ENCODE results near the gene FASLG.

GRCh38 chr1:172628401-172628800 is 30.5 kb upstream of the FASLG start:
- no peak for TF ChIP-seq FOXP2 (optimal IDR thresholded peaks at IDR 0.05; ENCODE audit: borderline replicate concordance, extremely low read depth, extremely low read length, insufficient read depth)
- TF ChIP-seq REST (IDR thresholded peaks at IDR 0.05; ENCODE audit: insufficient read depth in 1 of 2, low read depth in 2 of 2, low read length in 2 of 2): no peak
- no peak for TF ChIP-seq POLR2AphosphoS5 (IDR thresholded peaks at IDR 0.05; ENCODE audit: low read depth, low read length)
